Measurements from ENCODE around the gene MYH11. TPM values are rescaled to one million over a fixed set of nuclear protein-coding genes. Genes with fewer than 3 reads are reported as not detected.
"Not testable (repeated sequence)": the region's sequence is repeated elsewhere in the genome, so short reads cannot be mapped to it uniquely, and the experiment has no call there.

MYH11 gene
- total RNA-seq, 4 donors from 2014 or later: 121 to 1,349 (median 217) TPM

- H3K27ac ChIP-seq: peak overlapping the region in 3 of 4 donors; percentile 16 to 52 (median 23)
- no peaks in the 10 kb centered on the region for H3K9me3 ChIP-seq
- H3K4me3 ChIP-seq: no peak overlapping the region
- WGBS, 2 donors: 71 to 78% methylated on average over 11 of the region's 11 CpGs
- DNase-seq: no peak
- intact Hi-C loops (cut with DNase I): no loop called here
- H3K4me1 ChIP-seq: no peaks in the 10 kb centered on the region
- no peaks in the 10 kb centered on the region for H3K27me3 ChIP-seq
- TF ChIP-seq, protein P1, sequence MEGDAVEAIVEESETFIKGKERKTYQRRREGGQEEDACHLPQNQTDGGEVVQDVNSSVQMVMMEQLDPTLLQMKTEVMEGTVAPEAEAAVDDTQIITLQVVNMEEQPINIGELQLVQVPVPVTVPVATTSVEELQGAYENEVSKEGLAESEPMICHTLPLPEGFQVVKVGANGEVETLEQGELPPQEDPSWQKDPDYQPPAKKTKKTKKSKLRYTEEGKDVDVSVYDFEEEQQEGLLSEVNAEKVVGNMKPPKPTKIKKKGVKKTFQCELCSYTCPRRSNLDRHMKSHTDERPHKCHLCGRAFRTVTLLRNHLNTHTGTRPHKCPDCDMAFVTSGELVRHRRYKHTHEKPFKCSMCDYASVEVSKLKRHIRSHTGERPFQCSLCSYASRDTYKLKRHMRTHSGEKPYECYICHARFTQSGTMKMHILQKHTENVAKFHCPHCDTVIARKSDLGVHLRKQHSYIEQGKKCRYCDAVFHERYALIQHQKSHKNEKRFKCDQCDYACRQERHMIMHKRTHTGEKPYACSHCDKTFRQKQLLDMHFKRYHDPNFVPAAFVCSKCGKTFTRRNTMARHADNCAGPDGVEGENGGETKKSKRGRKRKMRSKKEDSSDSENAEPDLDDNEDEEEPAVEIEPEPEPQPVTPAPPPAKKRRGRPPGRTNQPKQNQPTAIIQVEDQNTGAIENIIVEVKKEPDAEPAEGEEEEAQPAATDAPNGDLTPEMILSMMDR (IDR thresholded peaks at IDR 0.05): no peak
- TF ChIP-seq POLR2A (IDR thresholded peaks at IDR 0.05): no peak
- peaks cover 20 to 94% (median 23%) of the 10 kb centered on the region in 3 donors for H3K36me3 ChIP-seq
Measured at GRCh38 chr16:15701975-15702970, 154.6 kb downstream of the MYH11 start.

GRCh38 chr16:15701367-15701766 is 155.5 kb downstream of the MYH11 start:
- no peaks in the 10 kb centered on the region for H3K4me1 ChIP-seq
- H3K27me3 ChIP-seq: no peaks in the 10 kb centered on the region
- WGBS, 2 donors: 80 to 90% methylated on average over 6 of the region's 6 CpGs
- intact Hi-C loops (cut with DNase I): no loop called here
- H3K36me3 ChIP-seq: peaks cover 28 to 94% (median 31%) of the 10 kb centered on the region in 3 donors
- H3K9me3 ChIP-seq: no peaks in the 10 kb centered on the region
- no peak for DNase-seq
- no peak overlapping the region for H3K4me3 ChIP-seq
- no peak overlapping the region for H3K27ac ChIP-seq
- TF ChIP-seq, protein P1 (IDR thresholded peaks at IDR 0.05): no peak
- TF ChIP-seq POLR2A (IDR thresholded peaks at IDR 0.05): no peak

DNA sequence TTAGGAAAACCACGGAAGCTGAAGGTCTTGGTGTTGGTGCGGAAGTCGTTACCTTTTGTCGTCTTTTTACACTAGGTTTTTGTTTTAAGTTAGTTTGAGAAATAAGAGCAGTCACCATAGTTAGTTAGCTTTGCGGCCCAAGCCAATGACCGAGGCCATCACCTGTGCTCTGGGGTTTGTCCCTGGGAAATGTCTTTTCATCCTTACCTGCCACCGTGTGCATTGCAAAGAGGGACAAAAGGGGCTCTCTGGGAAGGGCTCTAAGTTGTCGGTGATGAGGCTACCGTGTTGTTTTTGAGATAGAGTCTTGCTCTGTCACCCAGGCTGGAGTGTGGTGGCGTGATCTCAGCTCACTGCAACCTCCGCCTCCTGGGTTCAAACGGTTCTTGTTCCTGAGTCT is 157.0 kb downstream of the MYH11 start:
- intact Hi-C loops (cut with DNase I): no loop called here
- Histone ChIP-seq H3K27me3 (no peaks in the 10 kb centered on the region), H3K9me3 (no peaks in the 10 kb centered on the region), H3K36me3 (peaks cover 30 to 95% (median 39%) of the 10 kb centered on the region in 3 donors), H3K27ac (no peak overlapping the region), H3K4me3 (no peak overlapping the region), H3K4me1 (no peaks in the 10 kb centered on the region)
- DNase-seq: no peak
- WGBS, 2 donors: 89 to 93% methylated on average over 10 to 11 of the region's 12 CpGs
- TF ChIP-seq POLR2A (IDR thresholded peaks at IDR 0.05): no peak
- TF ChIP-seq, protein P1 (IDR thresholded peaks at IDR 0.05): no peak

- intact Hi-C loops (cut with DNase I): no loop called here
- TF ChIP-seq, protein P1 (IDR thresholded peaks at IDR 0.05): no peak
- Histone ChIP-seq H3K4me3 (no peak overlapping the region), H3K9me3 (no peaks in the 10 kb centered on the region), H3K4me1 (no peaks in the 10 kb centered on the region), H3K36me3 (peaks cover 44 to 98% (median 63%) of the 10 kb centered on the region in 3 donors), H3K27me3 (no peaks in the 10 kb centered on the region), H3K27ac (no peak overlapping the region)
- 82 to 87% methylated on average over 2 to 5 of the region's 5 CpGs for WGBS, 2 donors
- no peak for DNase-seq
Measured at GRCh38 chr16:15694499-15694898, 162.3 kb downstream of the MYH11 start.

DNA sequence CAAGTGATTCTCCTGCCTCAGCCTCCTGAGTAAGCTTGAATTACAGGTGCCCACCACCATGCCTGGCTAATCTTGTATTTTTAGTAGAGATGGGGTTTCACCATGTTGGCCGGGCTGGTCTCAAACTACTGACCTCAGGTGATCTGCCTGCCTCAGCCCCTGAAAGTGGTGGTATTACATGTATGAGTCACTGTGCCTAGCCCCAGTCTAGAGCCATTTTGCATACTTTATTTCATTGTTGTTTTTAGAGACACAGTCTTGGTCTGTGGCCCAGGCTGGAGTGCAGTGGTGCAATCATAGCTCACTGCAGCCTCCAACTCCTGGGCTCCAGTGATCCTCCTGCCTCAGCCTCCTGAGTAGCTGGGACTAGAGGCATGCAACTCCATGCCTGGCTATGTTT is 164.3 kb downstream of the MYH11 start:
- H3K4me3 ChIP-seq; DNase-seq; H3K4me1 ChIP-seq; H3K27me3 ChIP-seq; H3K9me3 ChIP-seq; intact Hi-C loops (cut with DNase I); H3K27ac ChIP-seq: not testable (repeated sequence)
- peaks cover 36 to 98% (median 61%) of the 10 kb centered on the region in 3 donors for H3K36me3 ChIP-seq
- 89% methylated on average over 1 of the region's 1 CpG; no CpG with 5 or more reads in 1 of the 2 donors for WGBS, 2 donors

Measured in esophagus squamous epithelium (tissue), 5 donors.